CD4-positive, alpha-beta T cell (primary cell): ENCODE measurements around the gene ARL16. TPM values are rescaled to one million over a fixed set of nuclear protein-coding genes. Genes with fewer than 3 reads are reported as not detected.

Source experiments
- ATAC-seq: fragments of 200-7000 bp; cut with Tn5 transposase; one replicate; pipeline ENCODE4 v1.10.0; 2022; ENCODE audit warnings: mild to moderate bottlenecking; ENCODE audit not compliant: poor library complexity
- CTCF ChIA-PET: fragments of 350-600 bp; sonication (Branson Sonifier 250); formaldehyde crosslinking; loops from one replicate; lab custom pipeline; 2021; ENCODE audit warnings: antibody characterized with exemption, inconsistent platforms; lab: Charles Lee
- POLR2A ChIA-PET: fragments of 350-600 bp; sonication (Branson Sonifier 250); formaldehyde crosslinking; loops from one replicate; lab custom pipeline; 2021; ENCODE audit warnings: antibody characterized with exemption, inconsistent platforms; lab: Charles Lee
- DNase-seq, 14 experiments: peaks; one replicate each; pipeline ENCODE4 v3.0.0-alpha.2; 2013 to 2020; ENCODE audit warnings: mixed read lengths in 2 of 14
- H3K27ac ChIP-seq, 2 donors: one replicate each; pipeline versions ENCODE4 v1.5.1 to v1.7.0; 2013; ENCODE audit warnings: low read length in 2 of 2, low read depth in 1 of 2, mild to moderate bottlenecking in 1 of 2
- H3K27me3 ChIP-seq, 2 experiments: 1 replicate in 1 of 2; 2 replicates in 1 of 2; pipeline versions ENCODE4 v1.6.1 to v1.7.0; 2013; ENCODE audit warnings: low read length in 2 of 2, control low read depth in 1 of 2, mild to moderate bottlenecking in 1 of 2, moderate library complexity in 1 of 2; ENCODE audit not compliant: insufficient read depth in 2 of 2, control insufficient read depth in 1 of 2
- H3K36me3 ChIP-seq: one replicate; pipeline ENCODE4 v1.6.1; 2013; ENCODE audit warnings: low read length, control low read depth; ENCODE audit not compliant: insufficient read depth
- H3K4me1 ChIP-seq: one replicate; pipeline ENCODE4 v1.6.1; 2013; ENCODE audit warnings: low read length, control low read depth; ENCODE audit not compliant: insufficient read depth
- H3K4me3 ChIP-seq: one replicate; pipeline ENCODE4 v1.5.1; 2013; ENCODE audit warnings: mild to moderate bottlenecking, low read length, moderate library complexity
- H3K9me3 ChIP-seq, 2 experiments: 1 replicate in 1 of 2; 2 replicates in 1 of 2; pipeline versions ENCODE4 v1.6.1 to v1.7.0; 2013; ENCODE audit warnings: low read length in 2 of 2, mild to moderate bottlenecking in 2 of 2, control low read depth in 1 of 2, moderate library complexity in 1 of 2; ENCODE audit not compliant: control insufficient read depth in 1 of 2, insufficient read depth in 1 of 2
- H3K27ac Mint-ChIP-seq: one replicate; pipeline ENCODE4 v1.8.0; 2020; ENCODE audit warnings: mixed read lengths
- H3K27me3 Mint-ChIP-seq: one replicate; pipeline ENCODE4 v1.8.0; 2021; ENCODE audit warnings: mixed read lengths
- H3K36me3 Mint-ChIP-seq: one replicate; pipeline ENCODE4 v1.8.0; 2021; ENCODE audit warnings: low read depth, mixed read lengths
- H3K4me1 Mint-ChIP-seq: one replicate; pipeline ENCODE4 v1.8.0; 2021; ENCODE audit warnings: low read depth, mixed read lengths
- H3K4me3 Mint-ChIP-seq: one replicate; pipeline ENCODE4 v1.8.0; 2020; ENCODE audit warnings: mild to moderate bottlenecking, mixed read lengths
- H3K9me3 Mint-ChIP-seq: one replicate; pipeline ENCODE4 v1.8.0; 2020; ENCODE audit warnings: mixed read lengths
- CTCF ChIP-seq: fragments of 200-600 bp; IDR thresholded peaks from one replicate; pipeline ENCODE4 v1.8.0; 2022; ENCODE audit warnings: antibody characterized with exemption, mild to moderate bottlenecking
- intact Hi-C, 2 experiments: fragments of 100-400 bp; cut with DNase I in 1 of 2; cut with micrococcal nuclease in 1 of 2; formaldehyde crosslinking; loops; one replicate each; pipeline versions ENCODE4 v1.15.1 to v1.9.0; 2023 to 2025; cut with DNase I, micrococcal nuclease
- total RNA-seq, 174 experiments: library from RNA in 2 of 174; stranded (reverse) in 2 of 174; gene quantifications; one replicate each; pipeline ENCODE4 v1.2.3 and lab custom pipeline; 2021 to 2026

Gene ARL16
- total RNA-seq, 2 experiments from 2014 or later = 35.7 to 38.5 TPM

DNA sequence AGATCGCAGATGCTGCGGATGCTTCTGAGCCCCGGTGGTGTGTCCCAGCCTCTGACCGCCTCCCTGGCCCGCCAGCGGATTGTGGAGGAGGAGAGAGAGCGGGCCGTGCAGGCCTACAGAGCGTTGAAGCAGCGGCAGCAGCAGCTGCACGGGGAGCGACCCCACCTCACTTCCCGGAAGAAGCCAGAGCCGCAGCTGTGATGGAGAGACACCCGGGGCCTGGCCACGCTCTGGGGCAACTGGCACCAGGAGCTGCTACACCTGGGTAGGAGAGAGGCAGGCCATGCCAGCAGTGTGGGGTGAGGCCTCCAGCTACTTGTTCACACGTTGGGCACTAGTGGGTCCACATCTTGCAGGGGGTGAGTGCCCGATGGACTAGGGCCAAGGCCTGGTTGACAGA is 11.1 kb downstream of the ARL16 start:
- Histone ChIP-seq H3K4me1 (peaks cover 15% of the 10 kb centered on the region), H3K4me3 (no peak overlapping the region), H3K27me3 (no peaks in the 10 kb centered on the region), H3K9me3 (no peaks in the 10 kb centered on the region), H3K27ac (no peak overlapping the region), H3K36me3 (peaks cover 53% of the 10 kb centered on the region)
- DNase-seq (no peak), ATAC-seq (no peak)
- ChIA-PET POLR2A (interaction anchor here (1.5 kb wide), 1 partner anchor 11 kb away, joined by 4 read pairs; the partner anchor contains the start of genes ARL16 and HGS), CTCF (no interaction called here)
- intact Hi-C loops = no loop called here
- Mint-ChIP-seq H3K9me3 (no peaks in the 10 kb centered on the region), H3K4me3 (no peak overlapping the region), H3K36me3 (peaks cover 46% of the 10 kb centered on the region), H3K27ac (no peak overlapping the region), H3K27me3 (no peaks in the 10 kb centered on the region), H3K4me1 (peaks cover 16% of the 10 kb centered on the region)
- TF ChIP-seq CTCF = no peak

DNA sequence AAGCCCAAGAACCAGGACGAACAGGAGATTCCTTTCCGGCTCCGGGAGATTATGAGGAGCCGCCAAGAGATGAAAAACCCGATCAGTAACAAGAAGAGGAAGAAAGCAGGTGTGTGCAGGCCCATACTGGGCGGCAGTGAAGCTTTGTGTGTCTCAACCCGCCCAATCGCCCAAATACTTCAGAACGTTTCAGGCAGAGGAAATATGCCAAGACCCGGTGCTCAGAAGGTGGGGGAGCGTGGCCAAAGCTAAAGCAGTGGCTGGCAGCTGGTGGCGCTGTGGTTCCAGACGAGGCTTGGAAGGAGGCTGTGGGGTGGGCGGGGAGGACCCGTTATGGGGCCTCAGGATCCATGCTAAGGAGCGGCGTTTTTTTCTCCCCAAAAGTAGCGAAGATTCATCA is 15.8 kb downstream of the ARL16 start:
- H3K4me3 Mint-ChIP-seq = peak overlapping the region; percentile 85
- ATAC-seq (no peak), DNase-seq (peak in 1 of 14 experiments; percentile 19)
- no peaks in the 10 kb centered on the region for H3K9me3 Mint-ChIP-seq
- TF ChIP-seq CTCF = no peak
- POLR2A ChIA-PET = interaction anchor here (3.0 kb wide), 1 partner anchor 15 kb away, joined by 25 read pairs; the partner anchor contains the start of genes ARL16 and HGS
- H3K4me1 Mint-ChIP-seq = peaks cover 40% of the 10 kb centered on the region
- H3K4me3 ChIP-seq = no peak overlapping the region
- no peaks in the 10 kb centered on the region for H3K9me3 ChIP-seq
- peaks cover 49% of the 10 kb centered on the region for H3K36me3 ChIP-seq
- H3K27ac ChIP-seq = no peak overlapping the region
- peaks cover 55% of the 10 kb centered on the region for H3K4me1 ChIP-seq
- H3K27me3 Mint-ChIP-seq = no peaks in the 10 kb centered on the region
- peak overlapping the region; percentile 63 for H3K27ac Mint-ChIP-seq
- H3K27me3 ChIP-seq = no peaks in the 10 kb centered on the region
- intact Hi-C loops = loop anchor here in 1 of 2 experiments (2.0 to 5.0 kb wide), 2 partner anchors 31 to 35 kb away; partner anchors contain the start of genes MRPL12, NPLOC4 and TSPAN10
- CTCF ChIA-PET = no interaction called here
- peaks cover 58% of the 10 kb centered on the region for H3K36me3 Mint-ChIP-seq

GRCh38 chr17:81666342-81667191 is 17.0 kb downstream of the ARL16 start, which contains the start of the genes CCDC137 and OXLD1:
Gene CCDC137, plus strand, starts transcription at chr17:81666737. Its CDS starts 30 bp downstream, at chr17:81666767.
Gene OXLD1, minus strand, starts transcription at chr17:81666605. Its CDS starts 28 bp downstream, at chr17:81666577.
- H3K27ac Mint-ChIP-seq = peak within 1 kb of the TSS; percentile 91
- Histone ChIP-seq H3K27ac (peak within 1 kb of the TSS; percentile 73 to 85), H3K4me1 (peaks cover 67% of the 10 kb centered on the region), H3K27me3 (no peaks in the 10 kb centered on the region), H3K9me3 (no peaks in the 10 kb centered on the region), H3K4me3 (peak within 1 kb of the TSS; percentile 90), H3K36me3 (peaks cover 37% of the 10 kb centered on the region)
- no peak for TF ChIP-seq CTCF
- CTCF ChIA-PET = no interaction called here
- H3K4me1 Mint-ChIP-seq = peaks cover 50% of the 10 kb centered on the region
- no peaks in the 10 kb centered on the region for H3K27me3 Mint-ChIP-seq
- no peaks in the 10 kb centered on the region for H3K9me3 Mint-ChIP-seq
- H3K36me3 Mint-ChIP-seq = peaks cover 47% of the 10 kb centered on the region
- POLR2A ChIA-PET = interaction anchor here (0.5 to 3.0 kb wide), 9 partner anchors 16 to 195 kb away, joined by 3 to 25 read pairs (median 4); partner anchors contain the start of genes ACTG1, ARL16, HGS and MRPL12
- H3K4me3 Mint-ChIP-seq = peak within 1 kb of the TSS; percentile 97
- intact Hi-C loops = loop anchor here (1.0 to 5.0 kb wide), 4 partner anchors 17 to 36 kb away; partner anchors contain the start of genes NPLOC4 (in 2 of the 2), TSPAN10 (in 2 of the 2), ARL16 (in 1 of the 2) and MRPL12 (in 1 of the 2)
- ATAC-seq (peak; percentile 84), DNase-seq (peak; percentile 81 to 96 (median 91))
